ENCODE data around the gene LACTBL1.

DNA sequence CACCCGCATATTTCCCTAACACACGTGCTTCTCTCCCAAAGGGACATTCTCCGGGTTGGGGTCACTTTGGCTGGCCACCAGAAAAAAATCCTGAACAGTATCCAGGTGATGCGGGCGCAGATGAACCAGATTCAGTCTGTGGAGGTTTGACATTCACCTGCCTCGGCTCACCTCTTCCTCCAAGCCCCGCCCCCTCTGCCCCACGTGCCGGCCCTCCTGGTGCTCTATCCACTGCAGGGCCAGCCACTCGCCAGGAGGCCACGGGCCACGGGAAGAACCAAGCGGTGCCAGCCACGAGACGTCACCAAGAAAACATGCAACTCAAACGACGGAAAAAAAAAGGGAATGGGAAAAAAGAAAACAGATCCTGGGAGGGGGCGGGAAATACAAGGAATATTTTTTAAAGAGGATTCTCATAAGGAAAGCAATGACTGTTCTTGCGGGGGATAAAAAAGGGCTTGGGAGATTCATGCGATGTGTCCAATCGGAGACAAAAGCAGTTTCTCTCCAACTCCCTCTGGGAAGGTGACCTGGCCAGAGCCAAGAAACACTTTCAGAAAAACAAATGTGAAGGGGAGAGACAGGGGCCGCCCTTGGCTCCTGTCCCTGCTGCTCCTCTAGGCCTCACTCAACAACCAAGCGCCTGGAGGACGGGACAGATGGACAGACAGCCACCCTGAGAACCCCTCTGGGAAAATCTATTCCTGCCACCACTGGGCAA, 59.1 kb downstream of the LACTBL1 start:
- TF ChIP-seq, protein P1, sequence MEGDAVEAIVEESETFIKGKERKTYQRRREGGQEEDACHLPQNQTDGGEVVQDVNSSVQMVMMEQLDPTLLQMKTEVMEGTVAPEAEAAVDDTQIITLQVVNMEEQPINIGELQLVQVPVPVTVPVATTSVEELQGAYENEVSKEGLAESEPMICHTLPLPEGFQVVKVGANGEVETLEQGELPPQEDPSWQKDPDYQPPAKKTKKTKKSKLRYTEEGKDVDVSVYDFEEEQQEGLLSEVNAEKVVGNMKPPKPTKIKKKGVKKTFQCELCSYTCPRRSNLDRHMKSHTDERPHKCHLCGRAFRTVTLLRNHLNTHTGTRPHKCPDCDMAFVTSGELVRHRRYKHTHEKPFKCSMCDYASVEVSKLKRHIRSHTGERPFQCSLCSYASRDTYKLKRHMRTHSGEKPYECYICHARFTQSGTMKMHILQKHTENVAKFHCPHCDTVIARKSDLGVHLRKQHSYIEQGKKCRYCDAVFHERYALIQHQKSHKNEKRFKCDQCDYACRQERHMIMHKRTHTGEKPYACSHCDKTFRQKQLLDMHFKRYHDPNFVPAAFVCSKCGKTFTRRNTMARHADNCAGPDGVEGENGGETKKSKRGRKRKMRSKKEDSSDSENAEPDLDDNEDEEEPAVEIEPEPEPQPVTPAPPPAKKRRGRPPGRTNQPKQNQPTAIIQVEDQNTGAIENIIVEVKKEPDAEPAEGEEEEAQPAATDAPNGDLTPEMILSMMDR (IDR thresholded peaks at IDR 0.05): no peak
- TF ChIP-seq POLR2A (IDR thresholded peaks at IDR 0.05) (no peak), POLR2AphosphoS5 (IDR thresholded peaks at IDR 0.05) (no peak), EP300 (IDR thresholded peaks at IDR 0.05) (no peak)
